ENCODE results near the gene RBPJ.

DNA sequence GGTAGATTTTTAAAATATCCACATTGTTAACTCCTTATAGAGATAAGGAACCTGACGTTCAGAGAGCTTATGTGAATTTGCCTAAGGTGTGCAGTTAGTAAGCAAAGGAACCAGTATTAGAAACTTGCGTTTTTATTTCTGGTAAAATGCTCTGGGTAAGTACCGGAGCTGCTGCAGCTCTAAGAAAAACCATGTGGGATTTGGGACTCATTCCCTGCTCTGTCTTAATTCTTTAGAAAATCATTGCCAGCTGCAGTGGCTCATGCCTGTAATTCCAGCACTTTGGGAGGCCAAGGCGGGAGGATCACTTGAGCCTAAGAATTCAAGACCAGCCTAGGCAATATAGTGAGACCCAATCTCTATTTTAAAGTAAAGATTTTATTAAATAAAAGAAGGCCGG is 163.7 kb downstream of the RBPJ start:
- TF ChIP-seq, protein P1, sequence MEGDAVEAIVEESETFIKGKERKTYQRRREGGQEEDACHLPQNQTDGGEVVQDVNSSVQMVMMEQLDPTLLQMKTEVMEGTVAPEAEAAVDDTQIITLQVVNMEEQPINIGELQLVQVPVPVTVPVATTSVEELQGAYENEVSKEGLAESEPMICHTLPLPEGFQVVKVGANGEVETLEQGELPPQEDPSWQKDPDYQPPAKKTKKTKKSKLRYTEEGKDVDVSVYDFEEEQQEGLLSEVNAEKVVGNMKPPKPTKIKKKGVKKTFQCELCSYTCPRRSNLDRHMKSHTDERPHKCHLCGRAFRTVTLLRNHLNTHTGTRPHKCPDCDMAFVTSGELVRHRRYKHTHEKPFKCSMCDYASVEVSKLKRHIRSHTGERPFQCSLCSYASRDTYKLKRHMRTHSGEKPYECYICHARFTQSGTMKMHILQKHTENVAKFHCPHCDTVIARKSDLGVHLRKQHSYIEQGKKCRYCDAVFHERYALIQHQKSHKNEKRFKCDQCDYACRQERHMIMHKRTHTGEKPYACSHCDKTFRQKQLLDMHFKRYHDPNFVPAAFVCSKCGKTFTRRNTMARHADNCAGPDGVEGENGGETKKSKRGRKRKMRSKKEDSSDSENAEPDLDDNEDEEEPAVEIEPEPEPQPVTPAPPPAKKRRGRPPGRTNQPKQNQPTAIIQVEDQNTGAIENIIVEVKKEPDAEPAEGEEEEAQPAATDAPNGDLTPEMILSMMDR (conservative IDR thresholded peaks at IDR 0.05 in 1 of 2, IDR thresholded peaks at IDR 0.05 in 1 of 2; ENCODE audit: low read depth in 1 of 2, low read length in 2 of 2): no peak
- no peak for TF ChIP-seq EZH2 (IDR thresholded peaks at IDR 0.05; ENCODE audit: low read length, missing control alignments)
